Hepatocyte (in vitro differentiated cells): ENCODE data around the gene FAF1.

Experiments
- EZH2phosphoT487 ChIP-seq: fragments of 200-600 bp; sonication (generic); IDR thresholded peaks from one replicate; pipeline ENCODE4 v1.6.1; 2018; ENCODE audit warnings: antibody characterized with exemption, mild to moderate bottlenecking, low read depth, moderate library complexity; ENCODE audit not compliant: unreplicated experiment, severe bottlenecking
- TF ChIP-seq, protein P1 (sequence below): fragments of 200-600 bp; sonication (generic); IDR thresholded peaks from 2 replicates; pipeline ENCODE4 v1.5.1; 2016; ENCODE audit warnings: antibody characterized with exemption, mild to moderate bottlenecking; ENCODE audit not compliant: poor library complexity

DNA sequence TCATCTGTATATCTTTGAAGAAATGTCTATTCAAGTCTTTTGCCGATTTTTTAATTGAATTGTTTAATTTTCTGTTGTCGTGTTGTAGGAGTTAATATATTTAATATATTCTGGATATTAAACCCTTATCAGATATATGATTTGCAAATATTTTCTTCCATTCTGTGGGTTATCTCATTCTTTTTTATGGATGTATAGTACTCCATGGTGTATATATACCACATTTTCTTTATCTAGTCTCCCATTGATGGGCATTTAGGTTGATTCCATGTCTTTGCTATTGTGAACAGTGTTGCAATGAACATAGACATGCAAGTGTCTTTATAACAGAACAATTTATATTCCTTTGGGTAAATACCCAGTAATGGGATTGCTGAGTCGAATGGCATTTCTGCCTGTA is 436.5 kb downstream of the FAF1 start:
- TF ChIP-seq, protein P1, sequence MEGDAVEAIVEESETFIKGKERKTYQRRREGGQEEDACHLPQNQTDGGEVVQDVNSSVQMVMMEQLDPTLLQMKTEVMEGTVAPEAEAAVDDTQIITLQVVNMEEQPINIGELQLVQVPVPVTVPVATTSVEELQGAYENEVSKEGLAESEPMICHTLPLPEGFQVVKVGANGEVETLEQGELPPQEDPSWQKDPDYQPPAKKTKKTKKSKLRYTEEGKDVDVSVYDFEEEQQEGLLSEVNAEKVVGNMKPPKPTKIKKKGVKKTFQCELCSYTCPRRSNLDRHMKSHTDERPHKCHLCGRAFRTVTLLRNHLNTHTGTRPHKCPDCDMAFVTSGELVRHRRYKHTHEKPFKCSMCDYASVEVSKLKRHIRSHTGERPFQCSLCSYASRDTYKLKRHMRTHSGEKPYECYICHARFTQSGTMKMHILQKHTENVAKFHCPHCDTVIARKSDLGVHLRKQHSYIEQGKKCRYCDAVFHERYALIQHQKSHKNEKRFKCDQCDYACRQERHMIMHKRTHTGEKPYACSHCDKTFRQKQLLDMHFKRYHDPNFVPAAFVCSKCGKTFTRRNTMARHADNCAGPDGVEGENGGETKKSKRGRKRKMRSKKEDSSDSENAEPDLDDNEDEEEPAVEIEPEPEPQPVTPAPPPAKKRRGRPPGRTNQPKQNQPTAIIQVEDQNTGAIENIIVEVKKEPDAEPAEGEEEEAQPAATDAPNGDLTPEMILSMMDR: no peak
- no peak for TF ChIP-seq EZH2phosphoT487
